MM.1S (cell line): ENCODE data around the gene SLC37A1.

ENCODE experiments used
- DNase-seq: peaks from one replicate; pipeline ENCODE4 v3.0.0-alpha.2; 2015
- H2AFZ ChIP-seq: fragments of 300-600 bp; sonication (generic); 2 replicates; pipeline ENCODE4 v1.6.0; 2016; ENCODE audit warnings: antibody characterized with exemption, low read length
- H3F3A ChIP-seq: fragments of 300-600 bp; sonication (generic); 2 replicates; pipeline ENCODE4 v1.6.1; 2016; ENCODE audit warnings: mild to moderate bottlenecking, antibody characterized with exemption, low read length, moderate library complexity, mixed read lengths; ENCODE audit not compliant: insufficient read depth
- H3K27ac ChIP-seq: fragments of 300-600 bp; sonication (generic); 2 replicates; pipeline ENCODE4 v1.5.1; 2016; ENCODE audit warnings: mild to moderate bottlenecking, low read length
- H3K27me3 ChIP-seq: fragments of 300-600 bp; sonication (generic); replicated peaks from 2 replicates; pipeline ENCODE4 v1.6.0; 2016; ENCODE audit warnings: low read length; ENCODE audit not compliant: insufficient read depth
- H3K36me3 ChIP-seq: fragments of 300-600 bp; sonication (generic); replicated peaks from 2 replicates; pipeline ENCODE4 v1.6.1; 2016; ENCODE audit warnings: mild to moderate bottlenecking, low read length, mixed read lengths; ENCODE audit not compliant: insufficient read depth
- H3K4me1 ChIP-seq: fragments of 300-600 bp; sonication (generic); 2 replicates; pipeline ENCODE4 v1.6.1; 2016; ENCODE audit warnings: low read length, mixed read lengths
- H3K4me2 ChIP-seq: fragments of 300-600 bp; sonication (generic); 2 replicates; pipeline ENCODE4 v1.6.0; 2016; ENCODE audit warnings: low read depth, low read length
- H3K4me3 ChIP-seq: fragments of 300-600 bp; sonication (generic); 2 replicates; pipeline ENCODE4 v1.5.1; 2016; ENCODE audit warnings: low read length, mixed read lengths
- H3K79me2 ChIP-seq: fragments of 300-600 bp; sonication (generic); 2 replicates; pipeline ENCODE4 v1.6.1; 2016; ENCODE audit warnings: mixed run types, low read length, mixed read lengths
- H3K9ac ChIP-seq: fragments of 300-600 bp; sonication (generic); 2 replicates; pipeline ENCODE4 v1.6.1; 2016; ENCODE audit warnings: low read length, mixed read lengths
- H3K9me2 ChIP-seq: fragments of 300-600 bp; sonication (generic); replicated peaks from 2 replicates; pipeline ENCODE4 v1.6.1; 2016; ENCODE audit warnings: mild to moderate bottlenecking, low read length, mixed read lengths; ENCODE audit not compliant: insufficient read depth
- H3K9me3 ChIP-seq: fragments of 300-600 bp; sonication (generic); replicated peaks from 2 replicates; pipeline ENCODE4 v1.6.1; 2016; ENCODE audit warnings: mild to moderate bottlenecking, low read length, mixed read lengths; ENCODE audit not compliant: insufficient read depth
- H4K20me1 ChIP-seq: fragments of 300-600 bp; sonication (generic); 2 replicates; pipeline ENCODE4 v1.6.1; 2016; ENCODE audit warnings: mild to moderate bottlenecking, low read length, moderate library complexity, mixed read lengths; ENCODE audit not compliant: insufficient read depth
- EZH2 ChIP-seq: fragments of 300-600 bp; sonication (generic); optimal IDR thresholded peaks from 2 replicates; pipeline ENCODE3; 2017; ENCODE audit warnings: low read depth, mild to moderate bottlenecking, antibody characterized with exemption, low read length, mixed read lengths
- EZH2phosphoT487 ChIP-seq: fragments of 300-600 bp; sonication (generic); IDR thresholded peaks from 2 replicates; pipeline ENCODE4 v1.6.1; 2018; ENCODE audit warnings: antibody characterized with exemption, low read length
- TF ChIP-seq, protein P1 (sequence below): fragments of 300-600 bp; sonication (generic); IDR thresholded peaks from 2 replicates; pipeline ENCODE4 v1.5.1; 2016; ENCODE audit warnings: antibody characterized with exemption, low read length, mixed read lengths

SLC37A1 gene

GRCh38 chr21:42586406-42586805 lies 72.8 kb downstream of the SLC37A1 start:
- Histone ChIP-seq H3F3A (no peaks in the 10 kb centered on the region), H3K9ac (no peak overlapping the region), H3K27ac (no peak overlapping the region), H3K4me3 (no peak overlapping the region), H4K20me1 (no peaks in the 10 kb centered on the region), H3K79me2 (no peaks in the 10 kb centered on the region), H2AFZ (no peak overlapping the region), H3K9me2 (no peaks in the 10 kb centered on the region), H3K36me3 (no peaks in the 10 kb centered on the region), H3K4me2 (no peak overlapping the region), H3K27me3 (peaks cover 59% of the 10 kb centered on the region), H3K9me3 (no peaks in the 10 kb centered on the region), H3K4me1 (no peaks in the 10 kb centered on the region)
- TF ChIP-seq, protein P1, sequence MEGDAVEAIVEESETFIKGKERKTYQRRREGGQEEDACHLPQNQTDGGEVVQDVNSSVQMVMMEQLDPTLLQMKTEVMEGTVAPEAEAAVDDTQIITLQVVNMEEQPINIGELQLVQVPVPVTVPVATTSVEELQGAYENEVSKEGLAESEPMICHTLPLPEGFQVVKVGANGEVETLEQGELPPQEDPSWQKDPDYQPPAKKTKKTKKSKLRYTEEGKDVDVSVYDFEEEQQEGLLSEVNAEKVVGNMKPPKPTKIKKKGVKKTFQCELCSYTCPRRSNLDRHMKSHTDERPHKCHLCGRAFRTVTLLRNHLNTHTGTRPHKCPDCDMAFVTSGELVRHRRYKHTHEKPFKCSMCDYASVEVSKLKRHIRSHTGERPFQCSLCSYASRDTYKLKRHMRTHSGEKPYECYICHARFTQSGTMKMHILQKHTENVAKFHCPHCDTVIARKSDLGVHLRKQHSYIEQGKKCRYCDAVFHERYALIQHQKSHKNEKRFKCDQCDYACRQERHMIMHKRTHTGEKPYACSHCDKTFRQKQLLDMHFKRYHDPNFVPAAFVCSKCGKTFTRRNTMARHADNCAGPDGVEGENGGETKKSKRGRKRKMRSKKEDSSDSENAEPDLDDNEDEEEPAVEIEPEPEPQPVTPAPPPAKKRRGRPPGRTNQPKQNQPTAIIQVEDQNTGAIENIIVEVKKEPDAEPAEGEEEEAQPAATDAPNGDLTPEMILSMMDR: no peak
- TF ChIP-seq EZH2 (no peak), EZH2phosphoT487 (no peak)
- no peak for DNase-seq

GRCh38 chr21:42587036-42587435 lies 73.4 kb downstream of the SLC37A1 start:
- Histone ChIP-seq H3K36me3 (no peaks in the 10 kb centered on the region), H3K4me2 (no peak overlapping the region), H2AFZ (no peak overlapping the region), H3K27me3 (peaks cover 59% of the 10 kb centered on the region), H3K27ac (no peak overlapping the region), H3K9me3 (no peaks in the 10 kb centered on the region), H3K9ac (no peak overlapping the region), H3K4me3 (no peak overlapping the region), H3K4me1 (no peaks in the 10 kb centered on the region), H3K9me2 (no peaks in the 10 kb centered on the region), H4K20me1 (no peaks in the 10 kb centered on the region), H3F3A (no peaks in the 10 kb centered on the region), H3K79me2 (no peaks in the 10 kb centered on the region)
- no peak for DNase-seq
- TF ChIP-seq EZH2 (no peak), EZH2phosphoT487 (no peak)
- TF ChIP-seq, protein P1: no peak

GRCh38 chr21:42590431-42591131 lies 76.9 kb downstream of the SLC37A1 start:
- no peak overlapping the region for H3K4me2 ChIP-seq
- H2AFZ ChIP-seq: no peak overlapping the region
- H3K9me2 ChIP-seq: no peaks in the 10 kb centered on the region
- H3F3A ChIP-seq: no peaks in the 10 kb centered on the region
- H3K9me3 ChIP-seq: no peaks in the 10 kb centered on the region
- TF ChIP-seq EZH2phosphoT487 (no peak), EZH2 (no peak)
- TF ChIP-seq, protein P1: no peak
- H3K79me2 ChIP-seq: no peaks in the 10 kb centered on the region
- H3K4me3 ChIP-seq: no peak overlapping the region
- no peaks in the 10 kb centered on the region for H3K36me3 ChIP-seq
- no peak overlapping the region for H3K9ac ChIP-seq
- no peak overlapping the region for H3K27ac ChIP-seq
- no peak for DNase-seq
- H3K4me1 ChIP-seq: no peaks in the 10 kb centered on the region
- H4K20me1 ChIP-seq: no peaks in the 10 kb centered on the region
- H3K27me3 ChIP-seq: peaks cover 58% of the 10 kb centered on the region
